GM12874 (cell line): ENCODE measurements around the gene TPCN1.

Experiments
- TF ChIP-seq, protein P1 (sequence below): IDR thresholded peaks from 2 replicates; pipeline ENCODE4 v1.5.1; 2011; ENCODE audit warnings: low read depth, mild to moderate bottlenecking, control low read depth, low read length, moderate library complexity; ENCODE audit not compliant: insufficient read depth

TPCN1 gene

DNA sequence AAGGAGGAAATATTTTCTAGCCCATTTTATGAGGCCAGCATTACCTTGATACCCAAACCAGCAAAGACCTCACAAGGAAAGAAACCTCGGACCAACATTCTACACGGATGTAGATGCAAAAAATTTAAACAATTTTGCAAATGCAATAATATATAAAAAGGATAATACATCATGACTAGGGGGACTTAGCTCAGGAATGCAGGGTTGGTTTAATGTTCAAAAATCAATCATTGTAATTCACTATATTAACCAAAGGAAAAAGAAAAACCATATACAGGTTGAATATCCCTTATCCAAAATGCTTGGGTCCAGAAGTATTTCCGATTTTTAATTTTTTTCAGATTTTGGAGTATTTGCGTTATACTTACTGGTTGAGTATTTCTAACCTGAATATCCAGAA lies 33.0 kb downstream of the TPCN1 start:
- TF ChIP-seq, protein P1, sequence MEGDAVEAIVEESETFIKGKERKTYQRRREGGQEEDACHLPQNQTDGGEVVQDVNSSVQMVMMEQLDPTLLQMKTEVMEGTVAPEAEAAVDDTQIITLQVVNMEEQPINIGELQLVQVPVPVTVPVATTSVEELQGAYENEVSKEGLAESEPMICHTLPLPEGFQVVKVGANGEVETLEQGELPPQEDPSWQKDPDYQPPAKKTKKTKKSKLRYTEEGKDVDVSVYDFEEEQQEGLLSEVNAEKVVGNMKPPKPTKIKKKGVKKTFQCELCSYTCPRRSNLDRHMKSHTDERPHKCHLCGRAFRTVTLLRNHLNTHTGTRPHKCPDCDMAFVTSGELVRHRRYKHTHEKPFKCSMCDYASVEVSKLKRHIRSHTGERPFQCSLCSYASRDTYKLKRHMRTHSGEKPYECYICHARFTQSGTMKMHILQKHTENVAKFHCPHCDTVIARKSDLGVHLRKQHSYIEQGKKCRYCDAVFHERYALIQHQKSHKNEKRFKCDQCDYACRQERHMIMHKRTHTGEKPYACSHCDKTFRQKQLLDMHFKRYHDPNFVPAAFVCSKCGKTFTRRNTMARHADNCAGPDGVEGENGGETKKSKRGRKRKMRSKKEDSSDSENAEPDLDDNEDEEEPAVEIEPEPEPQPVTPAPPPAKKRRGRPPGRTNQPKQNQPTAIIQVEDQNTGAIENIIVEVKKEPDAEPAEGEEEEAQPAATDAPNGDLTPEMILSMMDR, result no peak

DNA sequence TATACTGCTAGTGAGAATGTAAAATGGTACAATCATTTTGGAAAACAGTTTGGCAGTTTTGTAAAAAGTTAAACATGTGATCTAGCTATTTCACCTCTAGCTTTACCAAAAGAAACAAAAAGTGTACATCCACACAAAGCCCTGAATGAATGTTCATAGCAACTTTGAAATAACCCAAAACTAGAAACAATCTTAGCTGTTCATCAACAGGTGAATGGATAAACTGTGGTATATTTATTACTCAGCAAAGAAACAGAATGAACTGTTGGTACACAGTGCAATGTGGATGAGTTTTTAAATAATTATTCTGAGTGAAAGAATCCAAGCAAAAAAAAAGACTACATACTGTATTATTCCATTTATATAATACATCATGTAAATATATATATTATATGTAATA lies 36.3 kb downstream of the TPCN1 start:
- TF ChIP-seq, protein P1, result no peak

DNA sequence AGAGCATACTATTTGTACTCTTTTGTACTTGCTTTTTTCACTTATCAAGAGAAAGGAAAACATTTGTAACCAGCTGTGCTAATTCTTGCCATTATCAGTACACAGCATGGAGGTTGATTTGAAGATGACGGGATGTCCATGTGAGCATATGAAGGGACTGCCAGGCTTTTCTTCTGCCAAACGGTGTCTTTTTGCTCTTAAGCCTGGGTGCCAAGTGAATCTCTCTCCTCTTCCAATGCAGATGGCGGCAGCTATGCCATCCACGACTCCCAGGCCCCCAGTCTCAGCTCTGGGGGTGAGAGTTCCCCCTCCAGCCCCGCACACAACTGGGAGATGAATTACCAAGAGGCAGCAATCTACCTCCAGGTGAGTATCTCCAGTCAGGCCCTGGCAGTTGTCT lies 38.9 kb downstream of the TPCN1 start:
- TF ChIP-seq, protein P1, result no peak

DNA sequence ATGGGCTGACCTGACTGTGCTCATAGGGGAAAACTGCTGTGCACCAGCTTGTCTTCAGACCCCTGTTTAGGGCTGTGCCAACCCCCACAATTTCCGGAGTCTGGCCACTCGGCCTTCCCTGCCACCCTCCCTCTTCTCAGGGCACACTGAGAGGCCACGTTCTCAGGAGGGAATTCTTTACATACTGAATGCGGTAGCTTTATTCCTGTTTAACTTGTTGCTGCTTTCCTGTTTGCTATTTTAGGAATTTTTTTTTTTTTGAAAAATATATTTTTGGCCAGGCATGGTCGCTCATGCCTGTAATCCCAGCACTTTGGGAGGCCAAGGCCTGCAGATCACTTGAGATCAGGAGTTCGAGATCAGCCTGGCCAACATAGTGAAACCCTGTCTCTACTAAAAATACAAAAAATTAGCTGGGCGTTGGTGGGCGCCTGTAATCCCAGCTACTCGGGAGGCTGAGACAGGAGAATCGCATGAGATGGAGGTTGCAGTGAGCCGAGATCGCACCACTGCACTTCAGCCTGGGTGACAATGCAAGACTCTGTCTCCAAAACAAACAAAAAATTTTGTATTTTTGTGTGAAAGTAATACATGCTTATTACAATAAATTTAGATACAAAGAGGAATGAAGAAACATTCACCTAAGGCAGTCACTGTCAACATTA lies 39.5 kb downstream of the TPCN1 start:
- TF ChIP-seq, protein P1, result no peak

GRCh38 chr12:113261847-113262470 lies 40.7 kb downstream of the TPCN1 start:
- TF ChIP-seq, protein P1, result no peak

- TF ChIP-seq, protein P1, result no peak
Measured at GRCh38 chr12:113262710-113263109, 41.4 kb downstream of the TPCN1 start.

- TF ChIP-seq, protein P1, result no peak
Measured at GRCh38 chr12:113263431-113263963, 42.2 kb downstream of the TPCN1 start.
